22Rv1 (cell line): ENCODE results near the gene SART1.
A peak's percentile ranks its signal among the peaks of the same experiment; 100 is the strongest.
"Not testable (repeated sequence)": the region's sequence is repeated elsewhere in the genome, so short reads cannot be mapped to it uniquely, and the experiment has no call there.

Experiments used
- H3K27ac ChIP-seq: fragments of 450-650 bp; 2 replicates; pipeline ENCODE4 v1.5.1; 2017
- ZFX ChIP-seq: fragments of 450-650 bp; IDR thresholded peaks from 2 replicates; pipeline ENCODE4 v1.6.1; 2017; ENCODE audit warnings: antibody characterized with exemption, borderline replicate concordance
- TF ChIP-seq, protein P1 (sequence below): fragments of 450-650 bp; IDR thresholded peaks from 2 replicates; pipeline ENCODE4 v1.5.1; 2017; ENCODE audit warnings: mild to moderate bottlenecking

Gene SART1

DNA sequence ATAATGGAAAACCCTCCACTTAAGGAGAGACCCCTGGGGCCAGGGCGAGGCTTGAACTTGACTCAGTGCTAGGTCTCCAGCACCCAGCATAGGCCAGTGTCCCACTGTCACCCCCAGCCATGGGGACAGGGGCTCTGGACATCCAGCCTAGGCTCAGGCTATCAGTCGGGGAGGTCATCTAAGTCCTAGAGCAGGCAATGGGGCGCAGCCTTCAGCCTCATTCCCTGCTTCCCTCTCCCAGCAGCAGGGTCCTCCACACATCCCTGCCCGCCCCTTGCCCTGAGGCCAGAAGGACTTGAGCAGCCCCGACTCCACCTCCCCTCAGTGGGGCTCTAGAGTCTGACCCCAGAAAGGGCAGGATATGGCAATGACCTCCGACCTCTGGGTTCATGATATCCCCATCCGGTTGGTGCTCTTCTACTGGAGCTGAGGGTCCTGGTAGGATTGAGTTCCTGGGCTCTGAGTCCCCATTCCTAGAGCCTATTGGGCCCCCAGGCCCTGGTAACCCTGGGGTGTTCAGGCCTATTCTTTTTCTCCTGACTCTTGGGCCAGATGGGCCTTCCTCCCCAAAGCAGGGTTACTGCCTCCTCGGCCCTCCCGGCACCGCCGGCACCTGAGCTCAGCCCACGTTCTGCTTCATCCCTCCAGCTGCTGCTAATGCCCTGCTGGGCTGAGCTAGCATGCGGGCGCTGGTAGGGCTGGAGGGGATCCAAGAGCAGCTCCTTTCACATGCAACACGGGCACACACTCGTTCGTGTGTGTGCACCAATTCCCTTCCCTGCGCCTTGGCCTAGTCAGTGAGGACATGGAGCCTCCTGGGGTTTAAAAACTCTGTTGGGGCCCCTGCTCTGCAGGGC is 54.6 kb downstream of the SART1 start:
- no peak for TF ChIP-seq ZFX
- TF ChIP-seq, protein P1, sequence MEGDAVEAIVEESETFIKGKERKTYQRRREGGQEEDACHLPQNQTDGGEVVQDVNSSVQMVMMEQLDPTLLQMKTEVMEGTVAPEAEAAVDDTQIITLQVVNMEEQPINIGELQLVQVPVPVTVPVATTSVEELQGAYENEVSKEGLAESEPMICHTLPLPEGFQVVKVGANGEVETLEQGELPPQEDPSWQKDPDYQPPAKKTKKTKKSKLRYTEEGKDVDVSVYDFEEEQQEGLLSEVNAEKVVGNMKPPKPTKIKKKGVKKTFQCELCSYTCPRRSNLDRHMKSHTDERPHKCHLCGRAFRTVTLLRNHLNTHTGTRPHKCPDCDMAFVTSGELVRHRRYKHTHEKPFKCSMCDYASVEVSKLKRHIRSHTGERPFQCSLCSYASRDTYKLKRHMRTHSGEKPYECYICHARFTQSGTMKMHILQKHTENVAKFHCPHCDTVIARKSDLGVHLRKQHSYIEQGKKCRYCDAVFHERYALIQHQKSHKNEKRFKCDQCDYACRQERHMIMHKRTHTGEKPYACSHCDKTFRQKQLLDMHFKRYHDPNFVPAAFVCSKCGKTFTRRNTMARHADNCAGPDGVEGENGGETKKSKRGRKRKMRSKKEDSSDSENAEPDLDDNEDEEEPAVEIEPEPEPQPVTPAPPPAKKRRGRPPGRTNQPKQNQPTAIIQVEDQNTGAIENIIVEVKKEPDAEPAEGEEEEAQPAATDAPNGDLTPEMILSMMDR, result no peak
- no peak overlapping the region for H3K27ac ChIP-seq

DNA sequence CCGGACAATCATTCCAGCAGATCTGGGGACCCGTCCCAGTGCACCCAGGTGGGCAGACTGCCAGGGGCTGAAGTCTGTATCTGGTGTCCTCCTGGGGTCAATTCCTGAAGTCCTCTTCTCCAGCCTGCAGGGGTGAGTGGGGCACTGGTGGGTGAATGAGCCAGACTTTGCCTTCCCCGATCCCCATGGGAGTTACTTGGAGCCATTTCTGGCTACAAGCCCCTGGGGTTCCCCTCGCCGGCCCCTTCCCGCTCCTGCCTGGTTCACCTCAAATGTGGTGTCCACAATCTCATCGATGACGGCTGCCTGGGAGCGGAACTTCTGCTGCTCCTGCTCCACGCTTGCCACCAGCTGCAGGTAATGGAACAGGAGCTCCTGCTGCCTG is 55.3 kb downstream of the SART1 start:
- H3K27ac ChIP-seq, result no peak overlapping the region
- no peak for TF ChIP-seq ZFX
- TF ChIP-seq, protein P1, result no peak

DNA sequence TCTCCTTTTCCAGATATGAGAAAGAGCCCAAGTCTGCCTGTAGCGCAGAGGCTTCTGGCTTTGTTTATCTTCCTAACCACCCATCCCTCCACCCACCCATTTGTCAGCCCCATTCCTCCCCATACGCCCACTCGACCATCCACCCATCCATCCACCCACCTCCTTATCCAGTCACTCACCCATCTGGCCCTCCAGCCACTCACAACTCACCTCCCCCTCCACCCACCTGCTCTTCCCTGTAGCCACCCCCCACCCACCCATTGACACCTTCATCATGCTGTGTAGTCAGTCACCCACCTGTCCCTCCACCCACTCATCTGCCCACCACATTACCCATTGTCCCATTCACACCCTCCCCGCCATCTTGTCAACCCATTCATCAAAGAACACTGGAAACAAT is 55.8 kb downstream of the SART1 start:
- no peak overlapping the region for H3K27ac ChIP-seq
- TF ChIP-seq ZFX, result no peak
- TF ChIP-seq, protein P1, result no peak

DNA sequence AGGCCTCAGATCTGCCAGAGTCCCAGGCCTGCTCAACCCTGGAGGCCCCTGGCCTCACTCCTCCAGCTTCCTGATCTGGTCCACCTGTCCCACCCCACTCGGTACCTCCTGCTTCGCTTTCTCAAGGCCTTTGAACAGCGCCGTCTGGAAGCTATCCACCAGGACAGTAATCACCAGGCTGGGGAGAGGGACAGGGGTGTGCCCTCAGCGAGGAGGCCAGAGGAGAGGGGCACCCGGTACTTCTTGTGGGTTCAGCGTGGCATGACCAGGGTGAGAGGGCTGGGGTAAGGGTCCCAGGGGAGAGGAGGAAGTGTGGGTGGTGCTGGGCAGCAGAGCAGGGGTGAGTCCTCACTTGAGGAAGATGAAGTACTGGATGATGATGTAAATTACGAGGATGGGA is 58.7 kb downstream of the SART1 start:
- TF ChIP-seq, protein P1, result no peak
- no peak for TF ChIP-seq ZFX
- H3K27ac ChIP-seq, result no peak overlapping the region

DNA sequence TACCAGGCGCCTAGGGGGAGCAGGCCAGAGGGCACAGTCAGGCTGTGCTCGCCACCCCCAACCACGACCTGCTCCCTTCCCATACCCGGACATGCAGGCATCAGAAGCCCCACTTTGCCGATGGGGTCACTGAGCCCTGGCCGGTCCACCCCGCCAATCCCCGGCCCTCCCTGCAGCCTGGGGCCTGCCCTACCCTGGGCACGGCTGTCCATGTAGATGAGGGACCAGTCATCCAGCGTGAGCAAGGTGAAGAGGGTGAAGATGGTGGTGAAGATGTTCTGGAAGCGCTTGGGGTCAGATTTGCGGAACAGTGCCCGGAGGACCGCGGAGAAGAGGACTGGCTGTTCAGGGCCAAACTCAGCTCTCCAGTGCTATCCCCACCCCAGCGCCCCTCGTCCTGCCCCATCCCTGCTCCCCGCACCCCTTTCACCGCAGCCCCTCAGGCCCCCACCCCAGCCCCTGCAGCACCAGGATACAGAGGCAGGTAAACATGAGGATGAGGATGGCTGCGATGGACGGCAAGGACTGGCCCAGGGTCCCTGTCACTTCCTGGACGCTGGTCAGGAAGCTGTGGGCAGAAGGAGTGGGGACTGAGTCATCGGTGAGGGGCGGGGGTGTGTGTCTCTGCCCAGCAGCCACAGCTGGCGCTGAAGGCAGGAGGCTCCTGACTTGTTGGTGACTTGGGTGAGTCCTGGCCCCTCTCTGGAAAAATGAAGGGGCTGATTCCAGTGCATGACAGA is 59.3 kb downstream of the SART1 start:
- TF ChIP-seq ZFX, result no peak
- TF ChIP-seq, protein P1, result no peak
- no peak overlapping the region for H3K27ac ChIP-seq

DNA sequence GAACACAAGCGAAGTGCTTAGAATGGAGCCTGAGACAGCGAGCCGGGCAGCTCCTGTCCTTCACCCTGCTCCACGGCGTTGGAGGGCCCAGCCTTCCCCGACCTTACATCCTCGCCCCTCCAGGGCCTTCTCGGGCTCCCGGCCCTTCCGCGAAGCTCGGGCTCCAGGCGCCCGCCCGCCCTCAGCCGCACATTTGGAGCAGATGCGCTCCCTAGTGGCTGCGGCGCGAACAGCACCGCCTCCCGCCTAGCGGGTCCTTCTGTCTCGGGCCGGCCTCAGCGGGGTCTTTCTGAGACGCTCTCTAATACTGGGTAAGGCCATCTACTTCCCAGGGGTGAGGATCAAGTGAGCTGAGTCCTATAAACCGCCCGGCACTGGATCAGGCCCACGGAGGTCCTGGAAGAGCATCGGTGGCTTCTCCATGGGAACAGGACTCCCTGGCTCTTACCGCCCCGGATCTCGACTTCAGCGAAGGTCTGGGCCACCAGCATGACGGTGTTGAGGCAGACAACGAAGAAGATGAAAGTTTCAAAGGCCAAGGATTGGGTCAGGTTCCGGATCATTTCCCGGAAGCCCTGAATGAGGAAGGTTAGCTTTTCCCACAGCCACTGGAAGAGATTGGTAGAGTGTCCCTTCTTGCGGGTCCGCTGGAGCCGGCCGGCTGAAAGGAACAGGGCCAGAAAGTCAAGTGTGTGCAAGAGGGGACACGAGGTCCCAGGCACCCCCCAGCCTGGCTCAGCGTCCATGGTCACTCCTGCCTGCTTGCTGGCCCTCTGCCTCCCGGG is 61.1 kb downstream of the SART1 start:
- no peak overlapping the region for H3K27ac ChIP-seq
- TF ChIP-seq ZFX, result no peak
- TF ChIP-seq, protein P1, result peak; percentile 97

DNA sequence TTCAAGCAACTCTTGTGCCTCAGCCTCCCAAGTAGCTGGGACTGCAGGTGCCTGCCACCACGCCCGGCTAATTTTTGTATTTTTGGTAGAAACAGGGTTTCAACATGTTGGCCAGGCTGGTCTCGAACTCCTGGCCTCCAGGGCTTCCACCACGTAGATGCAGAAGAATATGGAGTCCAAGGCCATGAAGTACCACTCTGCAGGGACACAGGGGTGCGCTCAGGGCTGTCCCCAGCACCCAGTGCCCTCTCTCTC is 61.6 kb downstream of the SART1 start:
- not testable (repeated sequence) for H3K27ac ChIP-seq
